Epithelial cell of esophagus (primary cell): Measurements from ENCODE around the gene MAD1L1.

ENCODE experiments used
- DNase-seq: peaks from one replicate; pipeline ENCODE4 v3.0.0; 2010; ENCODE audit warnings: low read depth
- H3K4me3 ChIP-seq: 2 replicates; pipeline ENCODE4 v1.5.1; 2011; ENCODE audit warnings: mild to moderate bottlenecking, low read length, control low read depth
- TF ChIP-seq, protein P1 (sequence below): IDR thresholded peaks from 2 replicates; pipeline ENCODE4 v1.5.1; 2011; ENCODE audit warnings: low read depth, mild to moderate bottlenecking, low read length, control low read depth, inconsistent platforms; ENCODE audit not compliant: insufficient read depth; ENCODE audit errors: missing control alignments

MAD1L1 gene

DNA sequence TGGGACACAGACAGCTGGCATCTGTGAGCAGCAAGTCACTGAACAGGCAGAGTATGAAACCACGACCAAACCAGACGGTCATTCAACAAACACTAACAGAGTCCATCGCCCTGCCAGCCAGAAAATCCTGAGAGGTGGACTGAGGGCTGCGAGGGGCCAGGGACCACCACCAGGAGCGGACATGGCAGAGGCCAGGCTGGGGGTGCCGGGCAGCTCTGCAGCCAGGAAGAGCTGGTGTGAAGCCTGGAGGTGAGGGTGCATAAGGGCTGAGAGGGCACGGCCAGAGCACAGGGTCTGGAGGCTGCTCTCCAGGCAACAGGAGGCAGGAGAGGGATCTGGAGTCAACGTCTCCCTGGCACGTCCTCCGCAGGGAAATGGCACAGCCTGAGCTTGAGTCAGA lies 15.5 kb downstream of the MAD1L1 start:
- no peak overlapping the region for H3K4me3 ChIP-seq
- DNase-seq: no peak
- TF ChIP-seq, protein P1, sequence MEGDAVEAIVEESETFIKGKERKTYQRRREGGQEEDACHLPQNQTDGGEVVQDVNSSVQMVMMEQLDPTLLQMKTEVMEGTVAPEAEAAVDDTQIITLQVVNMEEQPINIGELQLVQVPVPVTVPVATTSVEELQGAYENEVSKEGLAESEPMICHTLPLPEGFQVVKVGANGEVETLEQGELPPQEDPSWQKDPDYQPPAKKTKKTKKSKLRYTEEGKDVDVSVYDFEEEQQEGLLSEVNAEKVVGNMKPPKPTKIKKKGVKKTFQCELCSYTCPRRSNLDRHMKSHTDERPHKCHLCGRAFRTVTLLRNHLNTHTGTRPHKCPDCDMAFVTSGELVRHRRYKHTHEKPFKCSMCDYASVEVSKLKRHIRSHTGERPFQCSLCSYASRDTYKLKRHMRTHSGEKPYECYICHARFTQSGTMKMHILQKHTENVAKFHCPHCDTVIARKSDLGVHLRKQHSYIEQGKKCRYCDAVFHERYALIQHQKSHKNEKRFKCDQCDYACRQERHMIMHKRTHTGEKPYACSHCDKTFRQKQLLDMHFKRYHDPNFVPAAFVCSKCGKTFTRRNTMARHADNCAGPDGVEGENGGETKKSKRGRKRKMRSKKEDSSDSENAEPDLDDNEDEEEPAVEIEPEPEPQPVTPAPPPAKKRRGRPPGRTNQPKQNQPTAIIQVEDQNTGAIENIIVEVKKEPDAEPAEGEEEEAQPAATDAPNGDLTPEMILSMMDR: no peak

DNA sequence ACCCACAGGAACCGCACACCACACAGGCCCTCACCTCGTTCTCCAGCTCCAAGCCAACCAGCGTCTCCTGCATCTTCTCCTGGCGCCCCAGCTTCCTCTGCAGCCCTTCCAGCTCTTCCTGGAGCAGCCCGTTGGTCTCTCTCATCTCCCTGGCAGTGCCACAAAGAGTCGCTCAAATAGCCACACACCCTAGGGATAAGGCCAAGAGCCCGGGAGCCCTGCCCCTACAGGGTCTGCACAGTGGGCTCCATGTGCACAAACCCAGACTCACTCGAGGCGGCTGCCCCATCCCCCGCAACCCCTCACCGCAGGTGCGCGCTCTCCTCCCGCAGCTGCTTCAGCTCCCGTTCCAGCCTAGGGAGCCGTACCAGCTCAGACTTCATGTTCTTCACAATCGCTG lies 16.9 kb downstream of the MAD1L1 start:
- no peak overlapping the region for H3K4me3 ChIP-seq
- TF ChIP-seq, protein P1: no peak
- no peak for DNase-seq

DNA sequence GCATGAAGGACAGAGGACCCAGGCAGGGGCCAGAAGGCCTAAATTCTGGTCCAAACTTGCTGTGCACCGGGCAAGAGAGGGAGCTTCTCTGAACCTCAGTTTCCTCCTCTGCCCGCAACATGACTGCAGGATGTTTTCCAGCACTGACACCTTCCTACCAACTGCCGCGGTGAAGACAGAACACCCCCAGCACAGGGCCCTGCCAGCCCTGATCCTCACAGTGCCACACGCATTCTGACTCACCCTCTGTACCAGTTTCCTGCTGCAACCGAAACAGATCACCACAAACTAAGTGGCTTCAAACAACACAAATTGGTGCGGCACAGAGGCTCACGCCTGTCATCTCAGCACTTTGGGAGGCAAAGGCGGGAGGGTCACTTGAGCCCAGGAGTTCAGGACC lies 18.1 kb downstream of the MAD1L1 start:
- no peak overlapping the region for H3K4me3 ChIP-seq
- TF ChIP-seq, protein P1: no peak
- DNase-seq: no peak

DNA sequence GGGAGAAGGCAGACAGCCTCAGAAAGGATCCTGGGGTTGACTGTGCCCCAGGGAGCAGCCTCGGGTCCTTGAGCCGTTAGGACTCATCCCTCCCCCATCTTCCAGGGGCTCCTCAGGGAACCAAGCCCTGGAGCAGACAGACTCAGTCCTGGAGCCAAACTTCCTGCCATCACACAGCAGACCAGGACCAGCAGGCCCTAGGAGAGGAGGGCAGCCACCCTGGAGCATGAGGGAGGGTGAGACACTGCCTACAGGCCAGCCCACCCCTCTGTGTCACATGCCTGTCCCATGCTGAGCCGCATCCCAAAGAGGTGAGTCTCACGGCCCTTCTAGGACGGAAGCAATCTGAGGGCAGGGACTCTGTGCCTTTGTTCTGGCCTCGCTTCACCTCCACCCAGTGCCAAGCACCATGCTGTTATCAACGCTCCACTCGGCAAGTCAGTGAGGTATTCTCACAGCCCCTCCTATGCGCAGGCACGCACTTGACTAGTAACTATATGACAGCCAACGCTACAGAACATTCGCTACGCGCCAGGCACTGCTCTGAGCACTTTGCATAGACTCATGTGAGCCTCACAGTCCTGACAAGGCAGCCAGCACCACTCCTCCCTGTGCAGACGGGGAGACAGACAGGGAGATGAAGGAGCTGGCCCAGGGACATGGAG lies 19.1 kb downstream of the MAD1L1 start:
- no peak for DNase-seq
- TF ChIP-seq, protein P1: no peak
- H3K4me3 ChIP-seq: no peak overlapping the region

DNA sequence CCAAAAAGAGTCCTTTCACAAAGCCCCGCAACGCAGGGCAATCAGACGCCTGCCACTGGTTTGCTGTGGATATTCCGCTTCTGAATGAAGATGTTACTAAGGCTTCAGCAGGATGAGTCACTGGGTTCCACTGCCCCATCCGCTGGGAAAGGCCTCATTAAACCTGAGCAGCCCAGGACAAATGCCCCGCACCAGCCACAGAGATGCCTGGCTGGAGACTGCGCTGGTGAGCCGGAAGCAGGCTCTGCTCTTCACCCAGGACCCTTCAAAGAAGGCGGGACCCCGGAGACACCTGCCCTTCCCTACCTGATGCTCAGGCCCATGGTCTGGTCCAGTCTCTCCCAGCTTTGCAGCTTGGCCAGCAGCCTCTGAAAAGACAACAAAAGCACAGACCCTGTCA lies 19.8 kb downstream of the MAD1L1 start:
- no peak overlapping the region for H3K4me3 ChIP-seq
- no peak for DNase-seq
- TF ChIP-seq, protein P1: no peak

DNA sequence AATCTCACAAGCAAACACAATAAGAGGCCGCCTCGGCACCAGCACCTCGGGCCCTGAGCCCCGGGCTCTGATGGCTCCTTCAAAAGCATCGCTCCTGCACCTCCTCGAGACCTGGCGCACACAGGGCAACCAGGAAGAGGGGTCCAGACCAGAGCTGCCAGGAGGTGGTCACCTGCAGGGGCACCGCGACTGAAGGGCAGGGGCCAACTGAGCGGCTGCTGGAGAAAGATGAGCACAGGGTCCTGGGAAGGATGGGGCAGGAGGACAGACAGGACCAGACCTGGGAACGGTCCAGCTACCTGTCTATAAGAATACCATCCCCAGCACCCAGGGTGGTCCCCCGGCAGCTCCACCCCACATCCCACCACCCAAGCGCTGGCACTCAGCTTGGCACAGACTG lies 20.8 kb downstream of the MAD1L1 start:
- DNase-seq: no peak
- TF ChIP-seq, protein P1: no peak
- H3K4me3 ChIP-seq: no peak overlapping the region

DNA sequence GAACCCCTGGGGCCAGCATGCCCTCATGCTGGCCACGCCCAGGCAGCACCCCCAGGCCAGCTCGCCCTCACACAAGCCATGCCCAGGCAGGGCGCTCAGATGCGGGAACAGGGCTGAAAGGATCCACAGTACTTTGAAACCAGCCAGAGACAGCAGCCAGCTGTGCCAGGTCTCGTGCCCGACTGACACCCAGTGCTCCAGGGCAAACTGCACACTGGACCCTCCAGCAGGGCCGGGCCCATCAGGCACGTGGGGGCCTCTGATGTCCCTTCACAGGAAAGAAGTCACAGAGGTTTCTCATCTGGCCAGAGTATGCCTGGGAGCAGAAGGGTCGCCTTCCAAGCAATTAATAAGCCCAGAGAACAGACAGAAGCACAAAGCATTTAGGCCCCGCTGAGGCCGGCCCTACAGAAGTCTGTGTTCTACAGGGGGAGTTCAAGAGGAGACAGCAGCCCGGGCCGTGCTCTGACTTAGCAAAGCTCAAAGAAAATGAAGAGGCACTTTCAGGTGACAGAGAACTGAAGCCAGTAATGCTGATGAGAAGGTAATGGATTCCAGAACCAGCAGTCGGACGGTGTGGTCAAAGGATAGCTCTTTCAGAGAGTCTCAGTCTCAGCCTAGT lies 21.4 kb downstream of the MAD1L1 start:
- DNase-seq: no peak

More for the DNA sequence above, 21.4 kb downstream of the MAD1L1 start:
- no peak overlapping the region for H3K4me3 ChIP-seq
- TF ChIP-seq, protein P1: no peak
